Measurements from ENCODE around the gene SELL. TPM values are rescaled to one million over a fixed set of nuclear protein-coding genes. Genes with fewer than 3 reads are reported as not detected.

Gene SELL
- total and polyA plus RNA-seq, 10 of the 15 experiments (the other 5 are each of a cell fraction or from before 2014, with no cell fraction given): 31.8 to 66.0 (median 50.9) TPM

- no peak for TF ChIP-seq CUX1 (IDR thresholded peaks at IDR 0.05; ENCODE audit: insufficient replicate concordance, low read depth, low read length)
Observed at GRCh38 chr1:169727307-169727706, 15.9 kb upstream of the SELL start (continued).

GRCh38 chr1:169726851-169727250, 15.4 kb upstream of the SELL start:
- Histone ChIP-seq H4K20me1 (ENCODE audit: control insufficient read depth, insufficient read depth) (no peaks in the 10 kb centered on the region), H3K27ac (ENCODE audit: control insufficient read depth, insufficient read depth) (no peak overlapping the region), H3K4me1 (ENCODE audit: control insufficient read depth, insufficient read depth, low read length) (no peaks in the 10 kb centered on the region), H3K4me3 (no peak overlapping the region), H2AFZ (ENCODE audit: control insufficient read depth, low read depth, low read length) (no peak overlapping the region), H3K4me2 (ENCODE audit: control insufficient read depth, insufficient read depth) (no peak overlapping the region), H3K36me3 (ENCODE audit: control insufficient read depth in 2 of 2, insufficient read depth in 2 of 2, low read length in 1 of 2) (no peaks in the 10 kb centered on the region), H3K27me3 (replicated peaks in 1 of 2; ENCODE audit: control insufficient read depth in 2 of 2, insufficient read depth in 2 of 2, low read length in 1 of 2) (peaks cover 0 to 1% of the 10 kb centered on the region in 2 experiments; a peak in 2 of 4 replicates), H3K9ac (ENCODE audit: control insufficient read depth, insufficient read depth, low read length) (no peak overlapping the region), H3K9me3 (replicated peaks; ENCODE audit: control insufficient read depth, insufficient read depth, low read length) (no peaks in the 10 kb centered on the region), H3K79me2 (ENCODE audit: control insufficient read depth, insufficient read depth, low read length) (no peaks in the 10 kb centered on the region)
- intact Hi-C loops (cut with micrococcal nuclease; ENCODE audit: unreplicated experiment) (no loop called here), in situ Hi-C loops (cut with MboI) (no loop called here)
- POLR2A ChIA-PET: no interaction called here
- SMC1A ChIA-PET (ENCODE audit: uncharacterized antibody, unreplicated experiment): interaction anchor here (1.0 to 2.7 kb wide), 3 partner anchors 15 to 164 kb away, joined by 3 to 6 read pairs (median 3); no protein-coding TSS in a partner anchor
- RAD21 ChIA-PET (ENCODE audit: unreplicated experiment): no interaction called here
- whole genome bisulfite sequencing (ENCODE audit: insufficient coverage, insufficient replicate concordance, low lambda C conversion rate, missing lambda C conversion rate): 57% methylated on average over 3 of the region's 3 CpGs
- no TSS peak for BruUV-seq (replicated peaks)
- no peak for FAIRE-seq
- CTCF ChIA-PET: interaction anchor here (0.8 kb wide), 1 partner anchor 15 kb away, joined by 3 read pairs; no protein-coding TSS in a partner anchor
- TF ChIP-seq TCF7 (IDR thresholded peaks at IDR 0.05; ENCODE audit: borderline replicate concordance): no peak
- no peak for TF ChIP-seq PML (IDR thresholded peaks at IDR 0.05; ENCODE audit: low read length)
- no peak for ATAC-seq
- DNase-seq (ENCODE audit: low read depth, low spot score): no peak

Data from GM12878 (cell line).